IMR-90 (cell line): Measurements from ENCODE around the gene KEAP1. TPM values are rescaled to one million over a fixed set of nuclear protein-coding genes. Genes with fewer than 3 reads are reported as not detected.

Source experiments
- ATAC-seq: fragments of 200-7000 bp; cut with Tn5 transposase; 2 replicates; pipeline ENCODE4 v1.9.1; 2020; ENCODE audit warnings: low read depth, mild to moderate bottlenecking, moderate library complexity
- BruUV-seq: library from RNA; stranded (reverse); fragments of 400-500 nt; replicated peaks from 2 replicates; lab custom pipeline; 2021; lab: Mats Ljungman, UMichigan
- CTCF ChIA-PET: fragments of 300-600 bp; formaldehyde crosslinking; extraction: SDS; loops from one replicate; lab custom pipeline; 2021; ENCODE audit warnings: antibody characterized with exemption; lab: Yijun Ruan, JAX
- POLR2A ChIA-PET: fragments of 300-600 bp; sonication (Branson Sonifier 250); formaldehyde crosslinking; loops from one replicate; lab custom pipeline; 2022; ENCODE audit warnings: antibody characterized with exemption; ENCODE audit not compliant: unreplicated experiment; lab: Charles Lee
- DNase-seq: peaks from one replicate; pipeline ENCODE4 v3.0.0; 2013
- H2AFZ ChIP-seq: replicated peaks from 2 replicates; pipeline ENCODE3; 2013; ENCODE audit warnings: low read length, mild to moderate bottlenecking; ENCODE audit not compliant: poor library complexity
- H2AK5ac ChIP-seq: 2 replicates; pipeline ENCODE4 v1.6.1; 2013; ENCODE audit warnings: low read depth, low read length, inconsistent platforms
- H2AK9ac ChIP-seq: replicated peaks from 2 replicates; pipeline ENCODE3; 2013; ENCODE audit warnings: mild to moderate bottlenecking, low read depth, low read length, moderate library complexity; ENCODE audit not compliant: poor library complexity
- H2BK120ac ChIP-seq: 2 replicates; pipeline ENCODE4 v1.6.1; 2013; ENCODE audit warnings: low read depth, low read length, inconsistent platforms
- H2BK15ac ChIP-seq: 3 replicates; pipeline ENCODE4 v1.6.1; 2013; ENCODE audit warnings: low read depth, low read length, inconsistent platforms
- H2BK20ac ChIP-seq: 2 replicates; pipeline ENCODE4 v1.6.1; 2013; ENCODE audit warnings: low read depth, mild to moderate bottlenecking, inconsistent platforms, low read length, moderate library complexity
- H2BK5ac ChIP-seq: 2 replicates; pipeline ENCODE4 v1.6.1; 2013; ENCODE audit warnings: mild to moderate bottlenecking, low read depth, low read length, inconsistent platforms; ENCODE audit not compliant: poor library complexity, severe bottlenecking
- H3K14ac ChIP-seq: replicated peaks from 2 replicates; pipeline ENCODE4 v1.6.1; 2013; ENCODE audit warnings: low read depth, low read length, inconsistent platforms
- H3K18ac ChIP-seq: 2 replicates; pipeline ENCODE4 v1.6.1; 2013; ENCODE audit warnings: low read depth, low read length, control low read depth
- H3K23ac ChIP-seq: 2 replicates; pipeline ENCODE4 v1.6.1; 2013; ENCODE audit warnings: low read depth, low read length, inconsistent platforms
- H3K27ac ChIP-seq: 2 replicates; pipeline ENCODE4 v1.5.1; 2013; ENCODE audit warnings: mild to moderate bottlenecking, control low read depth, low read length; ENCODE audit not compliant: insufficient read depth
- H3K27me3 ChIP-seq: 2 replicates; pipeline ENCODE4 v1.6.1; 2013; ENCODE audit warnings: low read length; ENCODE audit not compliant: control insufficient read depth, insufficient read depth
- H3K36me3 ChIP-seq: 2 replicates; pipeline ENCODE4 v1.6.1; 2013; ENCODE audit warnings: low read length, mixed read lengths; ENCODE audit not compliant: control insufficient read depth, insufficient read depth
- H3K4ac ChIP-seq: 2 replicates; pipeline ENCODE4 v1.6.1; 2013; ENCODE audit warnings: low read depth, low read length, inconsistent platforms
- H3K4me1 ChIP-seq: 2 replicates; pipeline ENCODE4 v1.6.1; 2013; ENCODE audit warnings: low read length, mixed read lengths; ENCODE audit not compliant: control insufficient read depth, insufficient read depth
- H3K4me2 ChIP-seq: 2 replicates; pipeline ENCODE4 v1.6.1; 2013; ENCODE audit warnings: low read depth, mild to moderate bottlenecking, control low read depth, low read length, moderate library complexity
- H3K4me3 ChIP-seq: 2 replicates; pipeline ENCODE4 v1.5.1; 2013; ENCODE audit warnings: low read depth, mild to moderate bottlenecking, control low read depth, low read length, moderate library complexity; ENCODE audit not compliant: insufficient read depth
- H3K56ac ChIP-seq: 2 replicates; pipeline ENCODE4 v1.6.1; 2013; ENCODE audit warnings: low read length, inconsistent platforms; ENCODE audit not compliant: insufficient read depth; ENCODE audit errors: extremely low read depth
- H3K79me1 ChIP-seq, 2 experiments: 2 replicates each; pipeline ENCODE4 v1.6.1; 2013; ENCODE audit warnings: low read length in 2 of 2, inconsistent platforms in 1 of 2, low read depth in 1 of 2
- H3K9ac ChIP-seq: 2 replicates; pipeline ENCODE4 v1.6.1; 2013; ENCODE audit warnings: low read depth, low read length, control low read depth
- H3K9me1 ChIP-seq: 2 replicates; pipeline ENCODE4 v1.6.1; 2013; ENCODE audit warnings: low read length, inconsistent platforms; ENCODE audit not compliant: insufficient read depth
- H3K9me3 ChIP-seq: 2 replicates; pipeline ENCODE4 v1.6.1; 2013; ENCODE audit warnings: low read length; ENCODE audit not compliant: control insufficient read depth, insufficient read depth
- H4K20me1 ChIP-seq: 2 replicates; pipeline ENCODE4 v1.6.1; 2013; ENCODE audit warnings: low read length, inconsistent platforms; ENCODE audit not compliant: insufficient read depth
- H4K5ac ChIP-seq: 2 replicates; pipeline ENCODE4 v1.6.1; 2013; ENCODE audit warnings: mild to moderate bottlenecking, low read depth, low read length, control low read depth
- H4K8ac ChIP-seq, 2 experiments: 2 replicates each; pipeline ENCODE4 v1.6.1; 2013; ENCODE audit warnings: low read depth in 2 of 2, low read length in 2 of 2, control low read depth in 1 of 2, inconsistent platforms in 1 of 2
- H4K91ac ChIP-seq: 2 replicates; pipeline ENCODE4 v1.6.1; 2013; ENCODE audit warnings: low read depth, low read length, inconsistent platforms; ENCODE audit not compliant: insufficient read depth
- RAD21 ChIP-seq: IDR thresholded peaks from 2 replicates; pipeline ENCODE4 v1.6.1; 2012; ENCODE audit warnings: low read length, improper control_type of control experiment
- RCOR1 ChIP-seq: IDR thresholded peaks from 2 replicates; pipeline ENCODE4 v1.6.1; 2012; ENCODE audit warnings: mild to moderate bottlenecking, low read length, improper control_type of control experiment; ENCODE audit not compliant: insufficient replicate concordance
- SMC3 ChIP-seq: fragments of 150-350 bp; IDR thresholded peaks from 2 replicates; pipeline ENCODE4 v1.6.1; 2016; ENCODE audit warnings: low read depth, mild to moderate bottlenecking, antibody characterized with exemption, low read length, moderate library complexity
- WGBS, 2 experiments: methylation state at CpG; one replicate each; pipeline versions ENCODE4 v1.1.5 to v1.1.7; 2013; ENCODE audit warnings: missing lambda C conversion rate in 2 of 2; ENCODE audit not compliant: insufficient read length in 1 of 2; ENCODE audit errors: extremely low coverage in 2 of 2; 5-methylcytosine and 5-hydroxymethylcytosine counted together
- dilution Hi-C: fragments of 300-500 bp; cut with HindIII; formaldehyde crosslinking; loops from one replicate; pipeline ENCODE4 v1.14.3; 2018; ENCODE audit warnings: low sequenced_read_pairs; ENCODE audit not compliant: unreplicated experiment
- in situ Hi-C: fragments of 300-500 bp; cut with MboI; formaldehyde crosslinking; loops from 3 replicates; pipeline ENCODE4 v1.14.3; 2019; ENCODE audit warnings: low sequenced_read_pairs, inconsistent platforms, mixed read lengths
- intact Hi-C: fragments of 100-400 bp; cut with micrococcal nuclease; formaldehyde crosslinking; loops from 2 replicates; pipeline ENCODE4 v1.10.0; 2022
- polyA plus RNA-seq, 3 experiments: library from polyadenylated mRNA; depleted of rRNA; stranded (reverse); fragments of >200 nt; gene quantifications; 2 replicates each; pipeline ENCODE4 v1.2.3, GENCODE V29; 2012; ENCODE audit warnings: low replicate concordance in 1 of 3
- total RNA-seq: library from RNA; depleted of rRNA; stranded (reverse); fragments of >200 nt; gene quantifications from 2 replicates; pipeline ENCODE4 v1.2.3, GENCODE V29; 2012
- TF ChIP-seq, protein P1 (sequence below): conservative IDR thresholded peaks from 2 replicates; pipeline ENCODE4 v1.5.1; 2012; ENCODE audit warnings: mild to moderate bottlenecking, low read depth, low read length, improper control_type of control experiment

Gene KEAP1
- total and polyA plus RNA-seq, 2 of the 4 experiments (the other 2 are of a cell fraction) = 63.4 to 81.6 TPM

DNA sequence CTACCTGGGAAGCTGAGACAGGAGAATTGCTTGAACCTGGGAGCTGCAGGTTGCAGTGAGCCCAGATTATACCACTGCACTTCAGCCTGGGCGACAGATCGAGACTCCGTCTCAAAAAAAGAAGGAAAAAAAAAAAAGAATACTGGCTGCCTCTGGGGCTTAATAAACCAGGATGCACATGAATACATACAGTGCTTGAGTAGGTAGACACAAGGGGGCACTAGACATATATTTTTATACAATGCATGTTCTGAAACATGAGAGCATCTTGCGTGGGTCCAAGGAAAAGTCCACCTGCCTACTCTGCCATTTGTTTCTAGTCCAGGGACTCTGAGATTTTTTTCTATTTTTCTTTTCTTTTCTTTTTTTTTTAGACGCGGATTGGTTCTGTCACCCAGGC is 31.2 kb downstream of the KEAP1 start:
- no peaks in the 10 kb centered on the region for H3K9me3 ChIP-seq
- no peak overlapping the region for H3K9ac ChIP-seq
- no peaks in the 10 kb centered on the region for H3K79me1 ChIP-seq
- no peak overlapping the region for H3K4me3 ChIP-seq
- in situ Hi-C loops = no loop called here
- H4K20me1 ChIP-seq = no peaks in the 10 kb centered on the region
- CTCF ChIA-PET = no interaction called here
- ATAC-seq (peak; percentile 77), DNase-seq (peak; percentile 47)
- TF ChIP-seq RAD21 (peak; percentile 21; the same call in 1 of the 2 replicates), RCOR1 (no peak), SMC3 (0 out of 2 replicates have a peak, but pooled peaks have one; percentile 12)
- TF ChIP-seq, protein P1, sequence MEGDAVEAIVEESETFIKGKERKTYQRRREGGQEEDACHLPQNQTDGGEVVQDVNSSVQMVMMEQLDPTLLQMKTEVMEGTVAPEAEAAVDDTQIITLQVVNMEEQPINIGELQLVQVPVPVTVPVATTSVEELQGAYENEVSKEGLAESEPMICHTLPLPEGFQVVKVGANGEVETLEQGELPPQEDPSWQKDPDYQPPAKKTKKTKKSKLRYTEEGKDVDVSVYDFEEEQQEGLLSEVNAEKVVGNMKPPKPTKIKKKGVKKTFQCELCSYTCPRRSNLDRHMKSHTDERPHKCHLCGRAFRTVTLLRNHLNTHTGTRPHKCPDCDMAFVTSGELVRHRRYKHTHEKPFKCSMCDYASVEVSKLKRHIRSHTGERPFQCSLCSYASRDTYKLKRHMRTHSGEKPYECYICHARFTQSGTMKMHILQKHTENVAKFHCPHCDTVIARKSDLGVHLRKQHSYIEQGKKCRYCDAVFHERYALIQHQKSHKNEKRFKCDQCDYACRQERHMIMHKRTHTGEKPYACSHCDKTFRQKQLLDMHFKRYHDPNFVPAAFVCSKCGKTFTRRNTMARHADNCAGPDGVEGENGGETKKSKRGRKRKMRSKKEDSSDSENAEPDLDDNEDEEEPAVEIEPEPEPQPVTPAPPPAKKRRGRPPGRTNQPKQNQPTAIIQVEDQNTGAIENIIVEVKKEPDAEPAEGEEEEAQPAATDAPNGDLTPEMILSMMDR = peak; percentile 38
- H3K56ac ChIP-seq = no peak overlapping the region
- H2AK5ac ChIP-seq = no peak overlapping the region
- H2AFZ ChIP-seq = no peak overlapping the region
- H4K5ac ChIP-seq = no peak overlapping the region
- peaks cover 3% of the 10 kb centered on the region; the same call in 1 of the 2 replicates for H3K36me3 ChIP-seq
- no peak overlapping the region for H3K27ac ChIP-seq
- H4K91ac ChIP-seq = no peak overlapping the region
- no peak overlapping the region for H2AK9ac ChIP-seq
- no peak overlapping the region for H4K8ac ChIP-seq
- H3K4me1 ChIP-seq = no peaks in the 10 kb centered on the region
- no peak overlapping the region for H2BK15ac ChIP-seq
- no CpG with 5 or more reads among the region's 6 CpGs for WGBS, 2 experiments
- no peak overlapping the region for H2BK5ac ChIP-seq
- H3K14ac ChIP-seq = no peak overlapping the region
- no peak overlapping the region for H2BK120ac ChIP-seq
- no peak overlapping the region for H3K4ac ChIP-seq
- H3K27me3 ChIP-seq = no peaks in the 10 kb centered on the region
- no peak overlapping the region for H3K23ac ChIP-seq
- intact Hi-C loops = no loop called here
- dilution Hi-C loops = no loop called here
- BruUV-seq = no TSS peak
- H3K9me1 ChIP-seq = no peaks in the 10 kb centered on the region
- no peak overlapping the region for H3K18ac ChIP-seq
- no peak overlapping the region for H2BK20ac ChIP-seq
- POLR2A ChIA-PET = no interaction called here
- no peak overlapping the region for H3K4me2 ChIP-seq
